K562 (cell line): Measurements from ENCODE around the gene SERPINA10. TPM values are rescaled to one million over a fixed set of nuclear protein-coding genes. Genes with fewer than 3 reads are reported as not detected.

Experiments used
- ATAC-seq: fragments of 200-7000 bp; cut with Tn5 transposase; 3 replicates; pipeline ENCODE4 v1.9.1; 2020; ENCODE audit warnings: moderate library complexity
- BruUV-seq: library from RNA; stranded (reverse); fragments of 400-500 nt; replicated peaks from 2 replicates; lab custom pipeline; 2021; lab: Mats Ljungman, UMichigan
- CTCF ChIA-PET: fragments of 300-600 bp; formaldehyde crosslinking; extraction: SDS; loops from one replicate; lab custom pipeline; 2021; ENCODE audit warnings: low intra/inter-chr PET ratio; lab: Yijun Ruan, JAX
- POLR2A ChIA-PET: fragments of 300-600, 350-650 bp; sonication (Branson Sonifier 250); formaldehyde crosslinking; extraction: SDS; loops from one replicate; lab custom pipeline; 2021; ENCODE audit warnings: antibody characterized with exemption, inconsistent platforms; lab: Yijun Ruan, JAX
- DNase-seq, 4 experiments: peaks; one replicate each; pipeline versions ENCODE4 v3.0.0 to v3.0.0-alpha.2; 2011 to 2018; ENCODE audit warnings: low spot score in 3 of 4, mixed read lengths in 3 of 4; ENCODE audit errors: extremely low read depth in 1 of 4
- FAIRE-seq: peaks from 2 replicates; lab custom pipeline; 2011; peaks lifted over from hg19 to GRCh38; lab: Jason Lieb, UNC
- H2AFZ ChIP-seq: 2 replicates; pipeline ENCODE4 v1.6.0; 2011; ENCODE audit warnings: low read depth, low read length, control low read depth, inconsistent platforms
- H3K27ac ChIP-seq: fragments of 200-600 bp; 3 replicates; pipeline ENCODE4 v1.8.0; 2011; ENCODE audit warnings: low read depth, mild to moderate bottlenecking, control low read depth, inconsistent platforms, low read length, moderate library complexity, mixed read lengths; ENCODE audit errors: extremely low read depth
- H3K27me3 ChIP-seq, 2 experiments: fragments of 300-600 bp in 1 of 2; 2 replicates in 1 of 2; 3 replicates in 1 of 2; pipeline versions ENCODE4 v1.6.0 to v1.8.0; 2011; ENCODE audit warnings: inconsistent platforms in 2 of 2, low read length in 2 of 2, mild to moderate bottlenecking in 1 of 2, mixed read lengths in 1 of 2, moderate library complexity in 1 of 2; ENCODE audit not compliant: control insufficient read depth in 2 of 2, insufficient read depth in 2 of 2
- H3K36me3 ChIP-seq: fragments of 300-600 bp; 3 replicates; pipeline ENCODE4 v1.8.0; 2011; ENCODE audit warnings: mild to moderate bottlenecking, low read length, inconsistent platforms; ENCODE audit not compliant: control insufficient read depth, insufficient read depth
- H3K4me1 ChIP-seq, 2 experiments: fragments of 200-600 bp in 1 of 2; replicated peaks in 1 of 2; 2 replicates in 1 of 2; 3 replicates in 1 of 2; pipeline versions ENCODE4 v1.5.1 to v1.8.0; 2011; ENCODE audit warnings: inconsistent platforms in 2 of 2, low read length in 2 of 2, mild to moderate bottlenecking in 1 of 2, mixed read lengths in 1 of 2, moderate library complexity in 1 of 2; ENCODE audit not compliant: control insufficient read depth in 2 of 2, insufficient read depth in 2 of 2
- H3K4me2 ChIP-seq: 2 replicates; pipeline ENCODE4 v1.6.1; 2011; ENCODE audit warnings: low read length, control low read depth, inconsistent platforms, mixed read lengths; ENCODE audit not compliant: insufficient read depth
- H3K4me3 ChIP-seq: fragments of 200-600 bp; sonication (generic), shearing (Covaris generic); 2 replicates; pipeline ENCODE4 v1.5.1; 2016; ENCODE audit warnings: control low read depth, inconsistent platforms
- H3K79me2 ChIP-seq: fragments of 200-600 bp; 3 replicates; pipeline ENCODE4 v1.8.0; 2011; ENCODE audit warnings: low read length, inconsistent platforms; ENCODE audit not compliant: control insufficient read depth, insufficient read depth
- H3K9ac ChIP-seq, 2 experiments: 2 replicates each; pipeline versions ENCODE4 v1.6.0 to v1.6.1; 2011; ENCODE audit warnings: low read depth in 2 of 2, low read length in 2 of 2, control low read depth in 1 of 2, inconsistent platforms in 1 of 2, mild to moderate bottlenecking in 1 of 2, mixed read lengths in 1 of 2; ENCODE audit not compliant: insufficient read depth in 1 of 2
- H3K9me1 ChIP-seq: one replicate; pipeline ENCODE4 v1.6.0; 2011; ENCODE audit warnings: inconsistent platforms, mild to moderate bottlenecking, low read length, moderate library complexity; ENCODE audit not compliant: control insufficient read depth, insufficient read depth
- H3K9me3 ChIP-seq: replicated peaks from 2 replicates; pipeline ENCODE4 v1.5.1; 2011; ENCODE audit warnings: low read depth, low read length, inconsistent platforms; ENCODE audit not compliant: control insufficient read depth, insufficient read depth
- H4K20me1 ChIP-seq: replicated peaks from 2 replicates; pipeline ENCODE4 v1.6.1; 2011; ENCODE audit warnings: low read length, inconsistent platforms, mixed read lengths; ENCODE audit not compliant: control insufficient read depth, insufficient read depth
- ATF7 ChIP-seq: fragments of 450-650 bp; IDR thresholded peaks from 2 replicates; pipeline ENCODE4 v1.7.1; 2014; ENCODE audit warnings: mild to moderate bottlenecking, moderate library complexity
- FOXJ2 ChIP-seq: fragments of 200-800 bp; sonication (Bioruptor generic); IDR thresholded peaks from 2 replicates; pipeline ENCODE4 v1.6.1; 2016; ENCODE audit warnings: missing genetic modification characterization, missing compliant biosample characterization
- HMG20B ChIP-seq: fragments of 250-450 bp; sonication (Bioruptor Pico); IDR thresholded peaks from 2 replicates; pipeline ENCODE4 v1.5.0; 2021; ENCODE audit warnings: mild to moderate bottlenecking
- PHF21A ChIP-seq: fragments of 450-650 bp; IDR thresholded peaks from 2 replicates; pipeline ENCODE4 v1.6.1; 2017; ENCODE audit warnings: low read depth, borderline replicate concordance
- RBBP5 ChIP-seq: fragments of 200-600 bp; sonication (generic); IDR thresholded peaks from 2 replicates; pipeline ENCODE4 v1.6.1; 2012; ENCODE audit warnings: borderline replicate concordance, mild to moderate bottlenecking, low read length, control low read depth, inconsistent platforms; ENCODE audit not compliant: insufficient read depth, poor library complexity, severe bottlenecking
- STAG1 ChIP-seq: sonication (generic); formaldehyde crosslinking; IDR thresholded peaks from 2 replicates; pipeline ENCODE4 v1.5.0; 2020; ENCODE audit warnings: missing genetic modification reagents, borderline replicate concordance
- THRAP3 ChIP-seq: fragments of 450-650 bp; IDR thresholded peaks from 2 replicates; pipeline ENCODE4 v1.6.1; 2016; ENCODE audit warnings: mild to moderate bottlenecking, inconsistent platforms, borderline replicate concordance
- TOE1 ChIP-seq, 2 experiments: fragments of 450-650 bp in 1 of 2; sonication (generic) in 1 of 2; formaldehyde crosslinking in 1 of 2; IDR thresholded peaks; 2 replicates each; pipeline versions ENCODE4 v1.7.1 to v1.8.0; 2016 to 2022; ENCODE audit warnings: borderline replicate concordance in 2 of 2, mild to moderate bottlenecking in 2 of 2, antibody characterized with exemption in 1 of 2, inconsistent platforms in 1 of 2, low read depth in 1 of 2, missing genetic modification reagents in 1 of 2, moderate library complexity in 1 of 2
- TRIM28 ChIP-seq: fragments of 450-650 bp; IDR thresholded peaks from 2 replicates; pipeline ENCODE4 v1.6.1; 2017
- XRCC4 ChIP-seq: IDR thresholded peaks from one replicate; pipeline ENCODE4 v1.6.1; 2011; ENCODE audit not compliant: insufficient read depth, insufficient read length; ENCODE audit errors: extremely low read depth
- ZBTB17 ChIP-seq: fragments of 450-650 bp; formaldehyde crosslinking; IDR thresholded peaks from 2 replicates; pipeline ENCODE4 v1.4.0; 2020; ENCODE audit warnings: mild to moderate bottlenecking
- ZNF274 ChIP-seq: IDR thresholded peaks from 2 replicates; pipeline ENCODE4 v1.6.1; 2011; ENCODE audit warnings: low read depth, mild to moderate bottlenecking, low read length, moderate library complexity, borderline replicate concordance
- ZNF778 ChIP-seq: fragments of 450-650 bp; formaldehyde crosslinking; IDR thresholded peaks from 2 replicates; pipeline ENCODE4 v1.4.0; 2020; ENCODE audit warnings: mild to moderate bottlenecking, moderate library complexity
- WGBS: fragments of 100-300 bp; shearing (Covaris generic); methylation state at CpG from one replicate; pipeline ENCODE4 v1.1.6; 2016; ENCODE audit warnings: low coverage, mixed read lengths; ENCODE audit not compliant: insufficient coverage; ENCODE audit errors: missing lambda C conversion rate; 5-methylcytosine and 5-hydroxymethylcytosine counted together
- in situ Hi-C: fragments of 300-500 bp; cut with MboI; formaldehyde crosslinking; loops from 4 replicates; pipeline ENCODE4 v1.15.0; 2018; ENCODE audit warnings: inconsistent platforms, mixed read lengths
- intact Hi-C: fragments of 100-400 bp; cut with micrococcal nuclease; formaldehyde crosslinking; loops from 2 replicates; pipeline ENCODE4 v1.14.2; 2022
- polyA plus RNA-seq, 8 experiments: library from polyadenylated mRNA; depleted of rRNA in 4 of 8; stranded (reverse) in 5 of 8; unstranded in 3 of 8; fragments of >200 nt; fragmentation: Nextera tagmentation in 2 of 8; fragmentation: Illumina TruSeq in 1 of 8; extraction: Ambion mirVana in 2 of 8; extraction: Trizol in 1 of 8; gene quantifications; 2 replicates each; pipeline versions ENCODE4 v1.2.1 to v1.2.3, GENCODE V29; 2011 to 2014; ENCODE audit warnings: inconsistent platforms in 1 of 8, missing spikeins in 1 of 8
- total RNA-seq, 7 experiments: library from RNA; depleted of rRNA in 6 of 7; stranded (reverse); fragments of >200 nt in 6 of 7; fragmentation: Illumina TruSeq in 2 of 7; extraction: Trizol in 2 of 7; gene quantifications; 2 replicates each; pipeline versions ENCODE4 v1.2.1 to v1.2.3, GENCODE V29; 2011 to 2021; ENCODE audit warnings: low replicate concordance in 1 of 7
- TF ChIP-seq, protein P1 (sequence below): fragments of 250-450 bp; sonication (Bioruptor Pico); IDR thresholded peaks from 2 replicates; pipeline ENCODE4 v1.8.0; 2021; ENCODE audit warnings: moderate library complexity, mild to moderate bottlenecking, inconsistent platforms
- TF ChIP-seq, protein P2 (sequence below), 2 experiments: fragments of 150-350 bp in 1 of 2; IDR thresholded peaks; 2 replicates each; pipeline ENCODE4 v1.6.1; 2012 to 2016; ENCODE audit warnings: low read depth in 2 of 2, low read length in 2 of 2, mild to moderate bottlenecking in 1 of 2, moderate library complexity in 1 of 2
- TF ChIP-seq, protein P3 (sequence below): fragments of 450-650 bp; conservative IDR thresholded peaks from 2 replicates; pipeline ENCODE4 v1.6.1; 2016; ENCODE audit warnings: missing genetic modification characterization, low read depth, mild to moderate bottlenecking, missing compliant biosample characterization, moderate library complexity

Gene SERPINA10
- total and polyA plus RNA-seq, 9 of the 15 experiments (the other 6 are each of a cell fraction or from before 2014, with no cell fraction given), result not detected

DNA sequence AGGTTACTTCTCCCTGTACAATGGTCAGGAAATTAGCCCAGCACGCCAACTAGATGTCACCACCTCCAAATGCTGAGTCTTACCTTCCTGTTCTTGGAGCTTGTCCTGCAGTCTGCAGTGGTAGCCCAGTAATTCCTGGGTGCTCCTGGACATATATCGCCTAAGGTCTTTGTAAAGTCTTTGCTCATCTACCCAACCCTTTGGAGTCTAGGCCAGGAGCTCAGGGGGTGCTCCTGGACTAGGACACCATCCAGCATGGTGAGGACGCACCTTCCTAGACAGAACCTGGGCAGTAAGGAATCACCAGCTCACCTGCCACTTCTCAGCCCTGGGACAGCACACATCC, 569 bp downstream of the SERPINA10 start:
- intact Hi-C loops, result no loop called here
- H4K20me1 ChIP-seq, result no peaks in the 10 kb centered on the region
- no peak overlapping the region for H3K4me2 ChIP-seq
- no peak overlapping the region for H3K9ac ChIP-seq
- in situ Hi-C loops, result no loop called here
- no peaks in the 10 kb centered on the region for H3K9me3 ChIP-seq
- FAIRE-seq (no peak), ATAC-seq (no peak), DNase-seq (no peak)
- CTCF ChIA-PET, result no interaction called here
- no peaks in the 10 kb centered on the region for H3K79me2 ChIP-seq
- BruUV-seq, result no TSS peak
- H3K4me3 ChIP-seq, result no peak overlapping the region
- H3K9me1 ChIP-seq, result no peaks in the 10 kb centered on the region
- POLR2A ChIA-PET, result no interaction called here
- TF ChIP-seq, protein P1, sequence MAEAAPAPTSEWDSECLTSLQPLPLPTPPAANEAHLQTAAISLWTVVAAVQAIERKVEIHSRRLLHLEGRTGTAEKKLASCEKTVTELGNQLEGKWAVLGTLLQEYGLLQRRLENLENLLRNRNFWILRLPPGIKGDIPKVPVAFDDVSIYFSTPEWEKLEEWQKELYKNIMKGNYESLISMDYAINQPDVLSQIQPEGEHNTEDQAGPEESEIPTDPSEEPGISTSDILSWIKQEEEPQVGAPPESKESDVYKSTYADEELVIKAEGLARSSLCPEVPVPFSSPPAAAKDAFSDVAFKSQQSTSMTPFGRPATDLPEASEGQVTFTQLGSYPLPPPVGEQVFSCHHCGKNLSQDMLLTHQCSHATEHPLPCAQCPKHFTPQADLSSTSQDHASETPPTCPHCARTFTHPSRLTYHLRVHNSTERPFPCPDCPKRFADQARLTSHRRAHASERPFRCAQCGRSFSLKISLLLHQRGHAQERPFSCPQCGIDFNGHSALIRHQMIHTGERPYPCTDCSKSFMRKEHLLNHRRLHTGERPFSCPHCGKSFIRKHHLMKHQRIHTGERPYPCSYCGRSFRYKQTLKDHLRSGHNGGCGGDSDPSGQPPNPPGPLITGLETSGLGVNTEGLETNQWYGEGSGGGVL, result no peak
- TF ChIP-seq ZNF274 (no peak), THRAP3 (no peak), ZBTB17 (no peak), TOE1 (IDR thresholded peaks at IDR 0.05; ENCODE audit: borderline replicate concordance) (no peak), TOE1 (CRISPR knock-in tag; IDR thresholded peaks at IDR 0.05; ENCODE audit: borderline replicate concordance, low read depth) (no peak), PHF21A (no peak), STAG1 (CRISPR knock-in tag) (no peak), HMG20B (CRISPR knock-in tag) (no peak), ZNF778 (no peak), XRCC4 (no peak), TRIM28 (no peak), ATF7 (no peak), RBBP5 (no peak), FOXJ2 (no peak)
- TF ChIP-seq, protein P2, sequence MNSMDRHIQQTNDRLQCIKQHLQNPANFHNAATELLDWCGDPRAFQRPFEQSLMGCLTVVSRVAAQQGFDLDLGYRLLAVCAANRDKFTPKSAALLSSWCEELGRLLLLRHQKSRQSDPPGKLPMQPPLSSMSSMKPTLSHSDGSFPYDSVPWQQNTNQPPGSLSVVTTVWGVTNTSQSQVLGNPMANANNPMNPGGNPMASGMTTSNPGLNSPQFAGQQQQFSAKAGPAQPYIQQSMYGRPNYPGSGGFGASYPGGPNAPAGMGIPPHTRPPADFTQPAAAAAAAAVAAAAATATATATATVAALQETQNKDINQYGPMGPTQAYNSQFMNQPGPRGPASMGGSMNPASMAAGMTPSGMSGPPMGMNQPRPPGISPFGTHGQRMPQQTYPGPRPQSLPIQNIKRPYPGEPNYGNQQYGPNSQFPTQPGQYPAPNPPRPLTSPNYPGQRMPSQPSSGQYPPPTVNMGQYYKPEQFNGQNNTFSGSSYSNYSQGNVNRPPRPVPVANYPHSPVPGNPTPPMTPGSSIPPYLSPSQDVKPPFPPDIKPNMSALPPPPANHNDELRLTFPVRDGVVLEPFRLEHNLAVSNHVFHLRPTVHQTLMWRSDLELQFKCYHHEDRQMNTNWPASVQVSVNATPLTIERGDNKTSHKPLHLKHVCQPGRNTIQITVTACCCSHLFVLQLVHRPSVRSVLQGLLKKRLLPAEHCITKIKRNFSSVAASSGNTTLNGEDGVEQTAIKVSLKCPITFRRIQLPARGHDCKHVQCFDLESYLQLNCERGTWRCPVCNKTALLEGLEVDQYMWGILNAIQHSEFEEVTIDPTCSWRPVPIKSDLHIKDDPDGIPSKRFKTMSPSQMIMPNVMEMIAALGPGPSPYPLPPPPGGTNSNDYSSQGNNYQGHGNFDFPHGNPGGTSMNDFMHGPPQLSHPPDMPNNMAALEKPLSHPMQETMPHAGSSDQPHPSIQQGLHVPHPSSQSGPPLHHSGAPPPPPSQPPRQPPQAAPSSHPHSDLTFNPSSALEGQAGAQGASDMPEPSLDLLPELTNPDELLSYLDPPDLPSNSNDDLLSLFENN (IDR thresholded peaks at IDR 0.05; ENCODE audit: low read depth in 2 of 2, low read length in 2 of 2), result no peak
- TF ChIP-seq, protein P3, sequence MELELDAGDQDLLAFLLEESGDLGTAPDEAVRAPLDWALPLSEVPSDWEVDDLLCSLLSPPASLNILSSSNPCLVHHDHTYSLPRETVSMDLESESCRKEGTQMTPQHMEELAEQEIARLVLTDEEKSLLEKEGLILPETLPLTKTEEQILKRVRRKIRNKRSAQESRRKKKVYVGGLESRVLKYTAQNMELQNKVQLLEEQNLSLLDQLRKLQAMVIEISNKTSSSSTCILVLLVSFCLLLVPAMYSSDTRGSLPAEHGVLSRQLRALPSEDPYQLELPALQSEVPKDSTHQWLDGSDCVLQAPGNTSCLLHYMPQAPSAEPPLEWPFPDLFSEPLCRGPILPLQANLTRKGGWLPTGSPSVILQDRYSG (tag), result no peak
- H3K4me1 ChIP-seq, result no peaks in the 10 kb centered on the region
- no peaks in the 10 kb centered on the region for H3K36me3 ChIP-seq
- peaks cover 0 to 6% of the 10 kb centered on the region in 2 experiments; a peak in 1 of 5 replicates for H3K27me3 ChIP-seq
- 0% methylated on average over 2 of the region's 3 CpGs for WGBS
- H3K27ac ChIP-seq, result no peak overlapping the region
- H2AFZ ChIP-seq, result no peak overlapping the region
